ENCODE results near the gene NCAM1.
"Not testable (repeated sequence)": the region's sequence is repeated elsewhere in the genome, so short reads cannot be mapped to it uniquely, and the experiment has no call there.

Gene NCAM1

GRCh38 chr11:113022262-113022661 is 61.0 kb downstream of the NCAM1 start:
- no peak for DNase-seq

GRCh38 chr11:113023228-113023627 is 62.0 kb downstream of the NCAM1 start:
- no peak for DNase-seq

GRCh38 chr11:113023986-113024385 is 62.8 kb downstream of the NCAM1 start:
- no peak for DNase-seq

GRCh38 chr11:113026778-113027177 is 65.6 kb downstream of the NCAM1 start:
- DNase-seq = no peak

GRCh38 chr11:113034576-113034975 is 73.4 kb downstream of the NCAM1 start:
- DNase-seq = no peak

- no peak for DNase-seq
These were observed 74.5 kb downstream of the NCAM1 start for GRCh38 chr11:113035708-113036107.

- DNase-seq = no peak
These were observed 82.5 kb downstream of the NCAM1 start for GRCh38 chr11:113043698-113044097.

GRCh38 chr11:113045146-113045545 is 83.9 kb downstream of the NCAM1 start:
- DNase-seq = no peak

GRCh38 chr11:113046866-113047265 is 85.6 kb downstream of the NCAM1 start:
- no peak for DNase-seq

GRCh38 chr11:113048820-113049768 is 87.9 kb downstream of the NCAM1 start:
- DNase-seq = no peak

- DNase-seq = not testable (repeated sequence)
These were observed 91.8 kb downstream of the NCAM1 start for GRCh38 chr11:113053042-113053441.

GRCh38 chr11:113057038-113057437 is 95.8 kb downstream of the NCAM1 start:
- no peak for DNase-seq

- DNase-seq = no peak
These were observed 98.3 kb downstream of the NCAM1 start for GRCh38 chr11:113059548-113059947.

GRCh38 chr11:113065330-113065729 is 104.1 kb downstream of the NCAM1 start:
- no peak for DNase-seq

- no peak for DNase-seq
These were observed 111.1 kb downstream of the NCAM1 start for GRCh38 chr11:113072237-113072858.

- DNase-seq = no peak
These were observed 112.2 kb downstream of the NCAM1 start for GRCh38 chr11:113073290-113073953.

- DNase-seq = no peak
These were observed 114.4 kb downstream of the NCAM1 start for GRCh38 chr11:113075586-113076095.

GRCh38 chr11:113077379-113077778 is 116.2 kb downstream of the NCAM1 start:
- no peak for DNase-seq

- no peak for DNase-seq
These were observed 121.2 kb downstream of the NCAM1 start for GRCh38 chr11:113082341-113082955.

GRCh38 chr11:113083571-113083970 is 122.4 kb downstream of the NCAM1 start:
- no peak for DNase-seq

- DNase-seq = no peak
These were observed 123.1 kb downstream of the NCAM1 start for GRCh38 chr11:113084297-113084696.

- no peak for DNase-seq
These were observed 124.2 kb downstream of the NCAM1 start for GRCh38 chr11:113085446-113085845.

- no peak for DNase-seq
These were observed 126.5 kb downstream of the NCAM1 start for GRCh38 chr11:113087706-113088105.

Measured in CD4-positive, alpha-beta T cell treated with Interleukin-1 beta for 1 hour (primary cell).